Inflammatory macrophage treated with lipopolysaccharide for 1 hour (primary cell): ENCODE results near the gene RNASEH2A.
"Not testable (repeated sequence)": the region's sequence is repeated elsewhere in the genome, so short reads cannot be mapped to it uniquely, and the experiment has no call there.

Experiments
- DNase-seq, 2 donors: peaks; one replicate each; pipeline ENCODE4 v3.0.0-alpha.2; 2020 to 2022

RNASEH2A gene

DNA sequence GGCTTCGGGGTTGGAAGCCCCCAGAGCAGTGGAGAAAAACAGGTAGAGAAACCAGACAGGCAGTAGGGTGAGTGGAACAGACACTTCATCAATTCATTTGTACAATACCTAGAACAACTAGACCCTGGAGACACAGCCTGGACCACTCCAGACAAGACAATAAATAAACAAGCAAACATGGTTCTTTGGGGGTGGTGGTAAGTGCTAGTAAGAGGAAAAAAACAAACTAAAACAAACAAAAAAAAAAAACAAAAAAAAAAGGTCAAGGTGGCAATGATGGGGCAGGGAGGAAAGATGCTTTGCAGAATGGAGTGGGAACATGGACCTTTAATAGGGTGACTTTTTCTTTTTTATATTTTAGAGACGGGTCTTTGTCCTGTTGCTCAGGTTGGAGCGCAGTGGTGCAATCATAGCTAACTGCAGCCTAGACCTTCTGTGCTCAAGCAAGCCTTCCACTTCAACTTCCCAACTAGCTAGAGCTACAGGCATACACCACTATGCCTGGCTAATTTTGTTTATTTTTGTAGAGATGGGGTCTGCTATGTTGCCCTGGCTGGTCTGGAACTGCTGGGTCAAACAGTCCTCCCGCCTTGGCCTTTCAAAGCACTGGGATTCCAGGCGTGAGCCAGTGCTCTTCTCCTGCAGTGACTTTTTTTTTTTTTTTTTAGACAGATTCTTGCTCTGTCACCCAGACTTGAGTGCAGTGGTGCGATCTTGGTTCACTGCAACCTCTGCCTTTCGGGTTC lies 12.0 kb upstream of the RNASEH2A start:
- DNase-seq: peak in 1 of 2 donors; percentile 30

GRCh38 chr19:12794971-12795381 lies 11.4 kb upstream of the RNASEH2A start:
- DNase-seq: no peak

DNA sequence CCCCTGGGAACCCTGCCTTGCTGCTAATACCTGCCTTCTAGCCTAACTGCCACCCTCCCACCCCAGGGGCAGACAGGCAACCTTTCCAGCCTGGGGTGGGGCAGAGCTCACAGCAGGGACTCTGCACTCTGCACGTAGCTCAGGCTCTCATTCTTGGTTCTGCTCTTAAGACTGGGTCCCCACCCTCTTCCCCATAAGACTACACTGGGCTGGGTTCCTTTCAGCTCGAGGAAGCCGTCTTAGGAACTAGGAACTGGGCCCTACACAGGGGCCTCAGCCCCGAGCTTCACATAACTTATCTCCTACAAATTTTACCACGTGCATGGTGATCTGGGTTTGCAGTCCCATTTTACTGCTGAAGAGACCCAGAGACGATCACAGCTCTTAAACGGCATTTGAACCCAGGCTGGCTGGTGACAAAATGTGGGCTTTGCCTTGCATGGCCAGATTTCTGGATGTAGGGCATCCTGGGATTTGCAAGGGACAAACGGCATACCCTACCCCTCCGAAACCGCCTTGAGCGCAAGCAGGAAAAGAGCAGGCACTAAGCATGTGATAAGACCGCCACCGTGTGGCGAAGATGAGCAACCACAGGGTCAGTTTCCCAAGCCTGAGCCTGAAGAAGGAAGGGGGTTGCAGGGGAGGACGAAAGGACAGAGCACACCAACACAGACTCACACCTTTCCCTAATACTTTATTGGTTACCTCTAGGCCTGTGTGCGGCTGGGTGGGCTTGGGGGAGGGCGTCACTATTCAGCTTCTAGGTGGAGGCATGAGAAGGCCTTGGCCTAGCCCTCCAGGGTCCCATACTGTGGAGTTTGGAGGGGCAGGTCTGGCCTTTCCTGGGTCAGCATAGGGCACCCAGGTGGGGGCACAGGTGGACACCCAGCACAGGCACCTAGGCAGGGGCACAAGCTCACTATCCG lies 10.0 kb upstream of the RNASEH2A start:
- peak in 1 of 2 donors; percentile 90 for DNase-seq

DNA sequence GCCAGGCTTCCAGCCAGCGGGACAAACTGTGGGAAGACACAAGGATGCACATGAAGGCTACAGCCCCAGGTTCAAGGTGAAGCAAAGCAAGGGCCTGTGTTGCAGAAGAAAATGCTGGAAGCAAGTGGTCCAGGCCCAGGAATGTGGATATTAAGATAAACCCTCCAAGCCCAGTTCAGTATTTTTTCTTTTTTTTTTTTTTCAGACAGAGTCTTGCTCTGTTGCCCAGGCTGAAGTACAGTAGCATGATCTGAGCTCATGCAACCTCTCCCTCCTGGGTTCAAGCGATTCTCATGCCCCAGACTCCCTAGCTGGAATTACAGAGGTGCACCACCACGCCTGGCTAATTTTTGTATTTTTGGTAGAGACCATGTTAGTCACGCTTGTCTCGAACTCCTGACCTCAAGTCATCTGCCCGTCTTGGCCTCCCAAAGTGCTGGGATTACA lies 9.2 kb upstream of the RNASEH2A start:
- DNase-seq: no peak

- DNase-seq: not testable (repeated sequence)
These were observed 8.8 kb upstream of the RNASEH2A start for GRCh38 chr19:12797607-12798006.

DNA sequence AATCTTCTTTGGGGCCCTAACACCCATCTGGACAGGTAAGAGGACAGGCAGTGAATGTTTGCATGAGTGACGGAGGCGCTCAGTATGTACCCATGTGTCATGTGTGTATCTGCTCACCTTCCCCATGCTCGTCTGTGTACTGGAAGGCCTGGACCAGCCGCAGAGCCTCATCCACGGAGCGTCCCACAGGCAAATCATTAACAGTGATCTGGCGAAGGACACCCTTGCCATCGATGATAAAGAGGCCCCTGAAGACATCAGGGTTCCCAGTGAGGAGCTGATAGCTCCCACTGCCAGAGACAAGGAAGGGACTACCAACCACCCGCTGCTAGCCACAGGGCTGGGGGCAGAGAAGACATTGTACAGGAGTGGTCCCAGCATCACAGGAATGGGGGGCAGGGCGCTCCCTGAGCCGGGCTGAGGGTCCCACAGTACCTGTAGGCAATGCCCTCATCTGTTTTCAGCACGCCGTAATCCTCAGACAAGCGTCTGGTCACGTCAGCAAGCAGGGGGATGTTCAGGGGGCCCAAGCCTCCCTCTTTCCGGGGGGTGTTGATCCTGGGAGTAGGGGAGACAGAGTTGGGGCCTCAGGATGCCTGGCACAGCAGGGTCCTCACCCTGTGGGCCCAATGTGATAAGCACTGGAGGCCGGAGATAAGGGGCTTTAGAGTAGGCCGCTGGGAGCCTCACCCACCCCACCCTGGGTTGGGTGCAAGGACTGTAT lies 6.5 kb upstream of the RNASEH2A start:
- no peak for DNase-seq

DNA sequence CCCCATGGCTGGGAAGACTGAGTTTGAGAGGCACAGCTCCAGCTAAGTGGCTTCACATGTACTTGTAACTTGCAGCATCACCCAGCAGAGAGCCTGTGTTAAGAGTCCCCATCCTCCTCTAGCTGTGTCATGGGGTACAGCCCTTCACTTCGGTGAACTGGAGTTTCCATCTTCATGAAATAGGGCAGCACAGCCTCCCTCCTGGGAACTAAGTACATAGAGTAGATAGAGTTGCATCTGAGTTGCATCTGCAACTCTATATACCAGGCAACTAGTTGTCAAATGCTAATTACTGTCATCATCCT lies 6.0 kb upstream of the RNASEH2A start:
- peak; percentile 76 to 85 for DNase-seq

- DNase-seq: no peak
These were observed 5.4 kb upstream of the RNASEH2A start for GRCh38 chr19:12800923-12801465.

- DNase-seq: peak in 1 of 2 donors; percentile 14
These were observed 4.7 kb upstream of the RNASEH2A start, which contains the start of the genes PRDX2 and THSD8 for GRCh38 chr19:12801466-12802266. Gene PRDX2 (minus strand): TSS chr19:12801800. CDS start chr19:12801261, 539 bp downstream. Gene THSD8 (plus strand): TSS chr19:12802069. CDS start chr19:12802072, 3 bp downstream.

DNA sequence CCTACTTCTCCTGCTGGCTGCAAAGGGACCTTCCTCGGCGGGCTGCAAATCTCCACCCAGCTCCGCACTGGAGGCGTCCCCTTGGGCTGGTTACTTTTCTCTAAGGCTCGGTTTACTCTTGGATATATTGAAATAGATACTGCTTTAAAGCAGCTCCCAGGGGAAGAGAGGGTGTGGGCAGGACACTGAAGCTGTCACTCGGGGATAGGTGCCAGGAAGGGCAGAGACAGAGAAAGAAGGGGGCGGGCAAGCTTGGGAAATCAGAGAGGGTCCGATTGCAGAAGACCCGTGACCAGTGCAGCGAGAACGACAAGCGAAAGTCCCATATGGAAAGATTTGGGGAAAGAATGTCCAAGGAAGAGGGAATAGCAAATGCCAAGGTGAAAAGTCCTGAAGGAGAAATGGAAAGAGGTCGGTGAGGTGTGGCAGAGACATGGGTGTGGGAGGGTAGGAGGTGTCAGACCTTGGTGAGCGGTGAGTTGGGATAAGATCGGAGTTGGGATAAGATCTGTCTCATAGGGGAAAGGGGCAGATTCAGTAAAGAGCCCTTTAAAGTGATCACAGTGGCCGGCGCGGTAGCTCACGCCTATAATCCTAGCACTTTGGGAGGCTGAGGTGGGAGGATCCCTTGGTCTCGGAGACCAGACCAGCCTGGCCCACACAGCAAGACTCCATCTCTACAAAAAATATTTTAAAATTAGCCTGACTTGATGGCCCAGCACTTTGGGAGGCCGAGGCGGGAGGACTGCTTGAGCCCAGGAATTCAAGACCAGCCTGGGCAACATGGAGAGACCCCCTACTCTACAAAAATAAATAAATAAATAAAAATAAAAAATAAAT lies 3.9 kb upstream of the RNASEH2A start:
- DNase-seq: no peak

- DNase-seq: no peak
These were observed 2.3 kb upstream of the RNASEH2A start for GRCh38 chr19:12804051-12804450.

DNA sequence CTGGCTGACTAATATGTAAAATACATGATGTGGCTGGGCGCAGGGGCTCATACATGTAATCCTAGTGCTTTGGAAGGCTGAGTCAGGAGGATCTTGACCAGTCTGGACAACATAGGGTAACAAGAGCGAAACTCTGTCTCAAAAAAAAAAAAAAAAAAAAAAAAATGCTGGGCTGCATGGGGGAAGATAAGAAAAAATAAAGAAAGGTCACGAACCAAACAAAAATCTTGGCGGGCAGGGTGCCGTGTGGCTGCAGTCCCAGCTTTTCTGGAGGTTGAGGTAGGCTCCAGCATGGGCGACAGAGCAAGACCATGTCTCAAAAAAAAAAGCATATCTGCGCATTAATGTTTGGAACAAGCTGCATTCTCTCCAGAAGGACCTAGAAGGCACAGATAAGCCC lies 8.7 kb downstream of the RNASEH2A start:
- DNase-seq: no peak

GRCh38 chr19:12817188-12817587 lies 10.8 kb downstream of the RNASEH2A start:
- DNase-seq: not testable (repeated sequence)

GRCh38 chr19:12817810-12818209 lies 11.4 kb downstream of the RNASEH2A start:
- DNase-seq: not testable (repeated sequence)

GRCh38 chr19:12821761-12822160 lies 15.4 kb downstream of the RNASEH2A start:
- DNase-seq: no peak

- no peak for DNase-seq
These were observed 19.1 kb downstream of the RNASEH2A start for GRCh38 chr19:12825254-12826131.

- DNase-seq: no peak
These were observed 22.1 kb downstream of the RNASEH2A start for GRCh38 chr19:12828494-12828893.

DNA sequence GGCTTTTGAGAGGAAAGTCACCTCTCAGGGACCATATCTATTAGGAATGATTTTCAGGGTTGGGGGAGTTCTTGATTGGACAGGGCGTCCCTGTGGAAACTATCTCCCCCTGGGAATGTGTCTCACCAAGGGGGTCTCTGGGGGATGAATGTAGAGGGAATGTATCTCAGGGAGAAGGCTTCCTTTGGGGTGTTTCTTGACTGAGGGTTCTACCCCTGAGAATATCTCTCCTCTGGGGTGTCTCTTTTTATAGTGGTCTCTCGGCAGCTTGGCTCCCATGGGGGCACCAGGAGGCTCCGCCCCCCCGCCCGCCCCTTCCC lies 27.0 kb downstream of the RNASEH2A start:
- no peak for DNase-seq

DNA sequence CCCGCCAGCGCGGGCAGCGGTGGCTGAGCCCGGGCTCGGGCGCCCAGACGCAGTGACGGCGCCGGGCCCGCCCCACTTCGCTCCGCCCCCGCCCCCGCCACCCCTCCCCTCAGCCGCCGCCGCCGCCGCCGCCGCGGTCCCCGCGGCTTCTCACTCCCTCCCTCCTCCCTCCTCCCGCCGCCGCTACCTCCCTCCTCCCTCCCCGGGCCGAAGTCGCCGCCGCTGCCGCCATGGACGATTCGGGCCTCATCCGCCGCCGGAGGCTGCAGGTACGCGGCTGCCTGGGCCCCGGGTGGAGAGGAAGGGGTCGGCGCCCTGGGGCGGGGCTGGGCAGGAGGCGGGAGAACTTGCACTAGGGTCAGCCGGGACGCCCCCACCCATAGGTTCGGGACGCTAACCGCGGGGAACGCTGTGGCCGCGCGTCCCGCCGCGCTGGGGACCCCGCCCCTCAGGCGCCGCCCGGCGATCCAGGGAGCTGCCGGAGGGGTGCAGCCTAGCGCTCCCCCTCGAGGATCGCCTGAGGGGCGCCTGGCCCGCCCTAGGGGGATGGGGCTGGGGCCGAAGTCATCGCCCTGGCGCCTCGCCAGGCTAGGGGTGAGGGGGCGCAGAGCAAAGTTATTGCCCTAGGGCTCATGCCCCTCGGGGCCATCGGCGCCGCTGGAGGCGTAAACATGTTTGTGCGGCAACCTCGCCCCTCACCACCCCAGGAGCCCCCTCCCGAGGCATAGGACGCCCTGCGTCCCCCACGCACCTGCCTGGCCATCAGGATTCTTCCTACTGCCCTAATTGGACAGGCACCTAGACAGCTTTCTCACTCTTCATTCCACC lies 27.6 kb downstream of the RNASEH2A start:
- DNase-seq: no peak
